Fibroblast of skin of left biceps (primary cell): Measurements from ENCODE around the gene GPR39.

Source experiments
- DNase-seq, 2 experiments: peaks; one replicate each; pipeline ENCODE4 v3.0.0-alpha.2; 2013; ENCODE audit warnings: low read depth in 2 of 2

GPR39 gene

DNA sequence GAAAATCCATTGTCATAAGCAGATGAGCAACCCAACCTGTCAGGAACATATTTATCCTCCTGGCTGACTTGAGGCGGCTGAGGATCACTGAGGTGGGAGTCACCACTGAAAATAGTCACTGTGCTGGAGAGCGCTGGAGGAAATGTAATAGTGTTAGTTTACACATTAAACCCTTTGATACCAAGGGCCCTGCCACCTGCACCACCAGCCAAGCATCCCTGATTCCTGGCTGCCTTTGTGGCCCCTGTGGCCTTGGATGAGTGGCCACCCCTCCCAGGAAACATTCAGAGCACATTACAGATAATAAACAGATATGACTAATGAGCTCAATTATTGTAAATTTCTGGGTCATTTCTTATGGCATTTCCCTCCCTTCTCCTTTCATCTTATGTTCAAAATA lies 147.5 kb downstream of the GPR39 start:
- no peak for DNase-seq

DNA sequence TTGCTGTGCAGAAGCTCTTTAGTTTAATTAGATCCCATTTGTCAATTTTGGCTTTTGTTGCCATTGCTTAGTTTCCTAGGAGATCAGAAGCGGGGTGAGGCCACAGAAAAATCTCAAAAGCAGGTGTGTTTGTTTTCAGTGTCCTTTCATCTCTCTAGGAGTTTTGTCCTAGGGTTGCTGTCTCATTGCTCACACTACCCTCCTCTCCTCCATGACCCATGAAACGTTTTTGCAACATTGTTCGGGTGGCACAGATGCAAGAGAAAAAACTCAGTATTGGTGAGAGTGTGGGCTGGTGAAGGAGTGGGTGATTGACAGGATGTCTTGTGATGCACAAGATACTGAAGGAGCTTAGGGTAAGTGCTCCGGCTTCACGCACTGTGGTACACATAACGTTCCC lies 149.8 kb downstream of the GPR39 start:
- no peak for DNase-seq

DNA sequence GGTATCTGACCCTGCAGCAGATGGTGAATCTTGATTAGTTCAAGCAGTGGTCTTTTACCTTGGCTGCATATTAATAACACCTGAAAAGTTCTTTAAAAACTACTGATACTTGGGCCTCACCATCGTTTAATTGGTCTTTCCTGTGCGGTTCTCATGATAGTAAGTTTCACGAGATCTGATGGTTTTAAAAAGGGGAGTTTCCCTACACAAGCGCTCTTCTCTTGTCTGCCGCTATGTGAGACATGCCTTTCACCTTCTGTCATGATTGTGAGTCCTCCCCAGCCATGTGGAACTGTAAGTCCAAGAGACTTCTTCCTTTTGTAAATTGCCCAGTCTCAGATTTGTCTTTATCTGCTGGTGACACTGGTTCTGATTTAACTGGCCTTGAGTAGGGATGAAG lies 151.1 kb downstream of the GPR39 start:
- no peak for DNase-seq

DNA sequence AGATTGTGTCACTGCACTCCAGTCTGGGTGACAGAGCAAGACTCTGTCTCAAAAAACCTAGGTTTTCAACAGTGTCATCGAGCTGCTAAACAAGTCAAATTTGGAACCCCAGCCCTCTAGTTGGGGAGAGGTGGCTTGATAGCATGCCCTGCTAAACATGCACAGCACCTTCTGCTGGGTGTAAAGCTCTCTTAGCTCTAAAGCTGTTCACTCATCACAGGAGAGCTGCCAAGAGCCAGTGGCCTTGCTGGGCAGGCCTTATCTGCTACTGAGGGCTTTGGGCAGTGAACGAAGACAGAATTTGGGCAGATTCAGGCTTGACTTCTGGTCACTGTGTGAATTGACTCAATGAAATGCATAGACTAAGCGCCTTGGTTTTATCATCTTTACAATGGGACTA lies 152.1 kb downstream of the GPR39 start:
- no peak for DNase-seq

DNA sequence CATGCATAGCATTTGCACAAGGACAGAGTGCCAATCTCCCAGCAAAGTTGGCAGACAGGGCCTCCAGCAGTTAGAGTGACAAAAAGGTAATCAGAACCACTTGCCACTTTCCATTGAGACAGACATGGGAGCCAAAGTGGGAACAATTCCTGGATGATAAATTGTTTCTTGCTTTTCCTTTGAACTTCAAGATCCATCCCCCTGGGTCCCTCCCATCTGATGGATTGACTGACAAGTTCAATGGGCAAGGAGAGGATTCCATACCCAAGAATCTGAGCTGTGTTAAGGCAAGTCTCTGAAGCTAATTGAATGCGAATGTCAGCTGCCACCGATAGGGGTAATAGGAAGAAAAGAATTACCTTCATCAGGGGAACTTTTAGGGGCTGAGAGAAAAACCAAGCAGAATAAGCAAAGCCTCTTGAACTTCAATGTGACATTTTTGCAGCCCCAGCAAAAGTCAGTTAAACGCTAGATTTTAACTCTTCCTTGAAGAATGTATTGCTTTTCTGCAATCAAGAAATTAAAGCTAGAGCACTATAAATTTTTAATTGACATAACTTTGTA lies 156.9 kb downstream of the GPR39 start:
- no peak for DNase-seq

DNA sequence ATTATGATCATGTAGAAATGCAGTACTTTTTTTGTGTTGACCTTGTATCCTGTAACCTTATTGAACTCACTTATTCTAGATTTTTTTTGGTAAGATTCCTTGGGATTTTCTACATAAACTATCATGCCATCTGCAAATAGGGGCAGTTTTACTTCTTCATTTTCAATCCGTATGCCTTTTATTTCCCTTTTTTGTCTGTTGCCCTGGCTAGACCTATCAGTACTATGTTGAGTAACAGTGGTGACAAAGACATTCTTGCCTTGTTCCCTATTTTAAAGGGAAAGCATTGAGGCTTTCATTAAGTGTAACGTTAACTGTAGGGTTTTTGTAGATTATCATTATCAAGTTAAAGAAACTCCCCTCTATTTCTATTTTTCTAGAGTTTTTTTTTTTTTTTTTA lies 161.1 kb downstream of the GPR39 start:
- DNase-seq = no peak

DNA sequence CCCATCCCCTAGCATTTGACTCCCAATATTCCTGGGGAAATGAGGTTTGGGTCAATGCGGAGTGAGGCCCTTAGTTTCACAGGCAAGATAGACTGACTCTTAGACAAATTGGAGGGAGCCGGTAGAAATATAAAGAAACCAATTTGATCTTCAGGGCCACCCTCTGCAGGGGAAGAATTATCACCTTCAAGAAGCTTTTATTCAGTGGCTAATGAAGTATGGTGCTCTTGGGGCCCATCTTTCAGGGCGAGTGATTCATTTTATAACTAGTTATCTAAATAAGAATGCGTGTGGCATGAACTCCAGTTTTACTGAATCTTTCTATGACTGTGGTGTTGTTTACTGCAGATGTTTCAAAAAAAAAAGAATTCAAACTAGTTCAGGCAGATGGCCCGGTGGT lies 165.0 kb downstream of the GPR39 start:
- DNase-seq = no peak

DNA sequence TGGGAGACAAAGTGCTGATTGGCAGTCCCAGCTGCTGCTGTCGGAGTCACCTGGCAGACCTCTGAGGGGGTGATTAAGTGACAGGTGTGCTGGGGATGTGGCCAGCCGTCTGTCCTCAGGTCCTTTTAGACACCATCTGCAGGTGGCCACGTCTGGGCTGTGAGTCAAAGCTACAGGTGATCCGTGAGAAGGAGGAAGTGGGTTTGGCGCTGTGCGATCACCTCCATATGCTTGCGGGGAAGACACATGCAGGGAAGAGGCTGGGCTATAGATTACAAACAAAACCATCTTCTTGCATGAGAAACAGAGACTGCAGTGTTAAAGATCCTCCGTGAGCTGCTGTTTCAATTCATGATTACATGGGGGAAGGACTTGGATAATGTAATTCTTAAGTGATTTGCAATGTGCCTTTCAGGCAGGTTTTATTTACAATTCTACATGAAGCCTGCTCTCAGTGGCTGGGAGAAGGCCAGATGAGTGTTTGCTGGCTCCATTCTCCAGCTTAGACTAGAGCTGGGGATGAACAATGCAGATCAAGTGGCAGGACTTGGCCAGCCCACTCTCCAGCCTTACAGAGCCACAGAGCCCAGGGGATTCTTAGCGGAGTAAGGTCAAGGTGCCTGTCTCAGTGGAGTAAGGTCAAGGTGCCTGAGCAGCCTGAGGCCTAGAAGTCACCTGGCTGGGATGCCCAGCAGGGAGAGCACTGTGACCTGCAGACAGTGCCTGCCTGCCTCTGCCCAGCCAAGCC lies 165.6 kb downstream of the GPR39 start:
- DNase-seq = no peak

DNA sequence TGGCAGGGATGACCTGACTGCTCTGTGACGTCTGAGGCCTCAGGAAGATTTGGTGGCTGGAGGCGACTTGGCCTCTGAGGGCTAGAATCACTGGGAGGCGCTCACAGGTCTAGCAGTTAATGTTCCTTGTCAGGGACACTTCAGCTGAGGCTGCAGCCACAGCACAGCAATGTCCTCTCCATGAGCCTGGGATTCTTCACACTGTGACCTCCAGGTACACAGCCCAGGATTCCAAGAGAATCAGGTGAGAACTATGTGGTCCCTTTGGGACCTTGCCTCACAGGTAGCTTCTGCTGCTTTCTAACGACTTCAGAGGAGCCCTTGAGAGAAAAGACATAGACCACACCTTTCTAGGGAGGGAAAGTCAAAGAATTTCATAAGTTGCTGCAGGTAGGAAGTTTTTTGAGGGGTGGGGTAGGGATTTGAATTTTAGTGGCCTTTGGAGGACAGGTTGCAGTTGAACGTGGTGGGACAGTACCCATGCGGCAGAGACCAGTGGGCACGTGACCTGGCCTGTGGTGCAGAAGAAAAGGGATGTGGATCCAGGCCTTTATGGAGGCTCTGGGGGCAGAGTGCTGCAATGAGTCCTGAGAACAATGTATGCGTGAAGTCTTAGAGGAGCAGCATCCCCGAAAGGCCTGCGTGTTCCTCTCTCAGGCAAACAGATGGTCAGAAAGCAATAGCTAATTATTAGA lies 167.2 kb downstream of the GPR39 start:
- DNase-seq = no peak

DNA sequence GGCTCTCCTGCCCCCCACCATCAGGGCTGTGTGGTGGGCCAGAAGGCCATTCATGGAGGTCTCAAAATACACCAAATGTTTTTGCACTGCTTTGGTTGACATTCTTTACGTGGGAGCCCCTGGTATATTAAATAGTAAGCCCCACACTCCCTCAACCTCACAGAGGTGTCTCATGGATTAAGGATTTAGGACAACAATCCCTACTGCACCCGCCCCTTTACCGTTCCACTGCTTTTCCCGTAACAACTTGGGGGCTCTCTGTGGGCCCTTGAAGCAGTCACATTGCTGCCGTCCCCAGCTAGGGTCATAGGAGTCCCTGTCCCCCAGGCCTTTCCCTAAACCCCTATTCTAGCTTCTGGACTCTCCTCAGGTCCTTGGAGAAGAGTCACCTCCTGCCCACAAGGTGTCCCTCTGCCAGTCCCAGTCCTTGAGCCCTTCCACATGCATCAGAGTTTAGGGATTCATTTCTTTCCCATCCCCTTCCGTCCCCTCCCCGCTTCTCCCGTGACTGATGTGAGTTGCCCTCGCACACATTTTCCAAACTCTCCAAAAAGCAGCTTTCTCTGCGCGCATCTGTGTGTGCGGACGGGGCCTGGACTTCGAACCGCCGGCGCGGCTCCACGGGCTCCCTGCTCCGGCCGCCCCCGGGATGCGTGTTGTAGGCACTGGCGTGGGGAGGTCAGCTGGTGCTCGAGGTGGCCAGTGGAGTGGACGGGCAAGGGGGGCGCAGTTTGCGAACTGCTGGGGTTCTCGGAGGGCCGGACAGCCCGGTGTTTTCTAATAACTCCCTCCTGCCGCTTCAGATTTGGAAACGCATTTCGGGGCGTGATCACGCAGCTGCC lies 168.6 kb downstream of the GPR39 start:
- DNase-seq = no peak

DNA sequence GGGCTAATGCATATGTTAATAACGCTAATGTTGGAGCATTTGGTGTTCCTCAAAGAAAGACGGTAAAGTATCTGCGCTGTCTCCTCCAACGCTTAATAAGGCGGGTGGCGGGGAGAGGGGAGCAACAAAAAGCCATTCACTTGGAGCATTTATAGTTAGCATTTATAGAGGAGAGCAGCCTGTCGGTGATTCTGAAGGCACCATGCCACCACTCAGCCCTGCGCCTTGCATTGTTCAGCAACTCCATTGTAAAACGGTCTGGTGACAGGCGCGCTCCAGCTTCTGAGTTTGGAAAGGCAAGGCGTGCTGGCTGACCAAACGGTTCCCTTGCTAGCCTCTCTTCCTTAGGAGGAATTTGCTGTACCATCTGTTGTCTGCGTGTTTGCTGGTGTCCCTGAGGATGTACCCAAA lies 169.5 kb downstream of the GPR39 start:
- no peak for DNase-seq

DNA sequence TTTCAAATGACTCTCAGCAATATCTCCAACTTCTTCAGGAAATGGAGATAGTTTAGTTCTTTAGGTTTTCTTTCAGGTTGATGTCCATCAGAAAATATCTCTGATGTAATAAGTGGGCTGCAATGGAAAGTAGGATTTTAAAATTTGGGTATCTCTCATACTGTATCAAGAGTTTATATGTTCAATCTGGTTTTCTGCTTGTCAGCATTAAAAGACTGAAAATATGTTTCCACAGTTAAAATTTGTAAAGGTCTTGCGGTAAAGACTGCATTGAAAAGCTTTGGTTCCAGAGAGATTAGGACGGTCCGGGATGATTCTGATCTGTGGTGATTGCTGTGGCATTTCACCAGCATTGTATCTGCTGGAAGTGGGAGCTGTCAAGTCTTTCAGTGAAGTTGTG lies 170.2 kb downstream of the GPR39 start:
- no peak for DNase-seq

DNA sequence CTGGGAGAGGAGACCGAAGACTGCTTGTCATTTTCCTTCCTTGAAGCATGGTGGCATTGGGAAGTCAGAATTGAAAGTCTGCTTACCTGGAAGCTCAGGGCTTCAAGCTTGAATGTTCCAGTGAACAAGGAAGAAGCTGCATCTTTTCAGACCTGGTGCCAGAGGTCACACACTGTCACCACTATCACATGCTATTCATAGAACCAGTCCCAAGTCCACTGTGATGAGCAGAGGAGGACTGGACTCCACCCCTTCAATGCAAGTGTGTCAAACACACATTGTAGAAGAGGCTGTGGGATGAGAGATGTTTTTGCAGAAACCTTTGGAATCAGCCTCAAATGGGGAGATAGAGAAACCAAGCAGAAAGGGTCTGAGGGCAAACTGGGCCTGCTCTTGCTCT lies 172.0 kb downstream of the GPR39 start:
- no peak for DNase-seq

DNA sequence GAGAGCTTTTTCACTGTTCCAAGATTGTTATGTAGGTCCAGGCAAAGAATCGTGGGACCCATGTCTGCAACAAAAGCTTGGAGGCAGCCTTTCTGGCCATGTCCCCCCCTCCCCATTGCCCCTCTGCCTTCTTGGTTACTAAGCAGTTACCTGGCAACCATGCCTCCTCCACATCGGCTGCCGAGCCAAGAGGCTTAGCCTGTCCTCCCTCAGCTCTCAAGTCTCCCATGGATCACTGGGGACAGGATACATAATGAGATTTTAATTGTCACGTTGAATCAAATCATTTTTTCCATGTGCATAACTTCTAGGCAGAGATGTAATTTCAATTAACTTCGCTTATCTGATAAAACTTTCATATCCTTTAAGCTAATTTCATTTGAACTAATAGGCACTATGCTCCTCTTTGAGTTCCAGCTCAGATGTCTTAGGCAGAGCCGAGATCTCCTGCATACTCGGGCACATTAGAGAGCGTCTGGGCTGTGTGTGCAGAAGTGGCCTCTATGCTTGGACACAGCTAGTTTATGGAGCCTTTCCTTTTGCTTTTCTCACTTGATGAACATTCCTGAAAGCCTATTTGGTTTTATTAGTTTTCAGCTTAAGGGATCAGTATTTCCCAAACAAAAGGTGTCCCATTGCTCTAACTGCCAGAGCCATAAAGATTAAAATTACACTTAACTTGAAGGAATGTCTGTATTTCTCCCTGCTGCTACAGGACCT lies 172.7 kb downstream of the GPR39 start:
- DNase-seq = no peak

DNA sequence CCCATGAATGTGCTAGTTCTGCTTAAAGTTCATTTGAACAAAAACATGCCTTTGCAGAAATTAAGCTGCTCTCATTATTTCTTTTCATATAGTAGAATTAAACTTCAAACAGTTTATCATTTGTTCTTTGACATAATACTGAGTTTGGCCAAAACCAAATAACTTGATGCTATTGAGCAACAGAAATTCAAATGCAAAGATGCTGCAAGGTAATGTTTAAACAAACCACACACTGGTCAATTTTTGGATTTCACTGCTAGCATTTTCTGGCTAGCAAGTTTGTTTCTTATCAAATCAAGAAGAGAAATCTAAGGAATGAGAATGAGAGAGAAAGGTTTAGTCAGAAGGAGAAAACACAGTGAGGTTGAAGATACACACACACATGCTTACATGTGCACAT lies 173.4 kb downstream of the GPR39 start:
- DNase-seq = no peak

DNA sequence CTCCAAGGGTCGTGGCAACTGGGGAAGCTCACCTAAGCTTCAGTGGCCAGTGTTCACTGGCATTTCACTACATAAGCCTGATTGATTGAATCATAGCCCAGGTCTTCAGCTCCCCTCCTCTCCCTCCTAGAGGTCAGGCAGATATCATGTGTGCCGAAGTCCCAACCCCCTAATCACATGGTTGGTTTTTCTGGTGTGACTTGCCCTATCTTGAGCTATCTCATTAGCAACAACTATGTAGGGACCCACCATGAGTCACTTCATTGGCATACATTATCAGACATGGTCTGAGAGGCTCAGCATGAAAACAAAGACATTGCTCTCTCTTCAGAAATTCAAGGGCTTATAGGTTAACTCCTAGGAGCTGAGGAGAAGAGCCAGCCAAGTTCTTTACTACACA lies 176.6 kb downstream of the GPR39 start:
- no peak for DNase-seq

DNA sequence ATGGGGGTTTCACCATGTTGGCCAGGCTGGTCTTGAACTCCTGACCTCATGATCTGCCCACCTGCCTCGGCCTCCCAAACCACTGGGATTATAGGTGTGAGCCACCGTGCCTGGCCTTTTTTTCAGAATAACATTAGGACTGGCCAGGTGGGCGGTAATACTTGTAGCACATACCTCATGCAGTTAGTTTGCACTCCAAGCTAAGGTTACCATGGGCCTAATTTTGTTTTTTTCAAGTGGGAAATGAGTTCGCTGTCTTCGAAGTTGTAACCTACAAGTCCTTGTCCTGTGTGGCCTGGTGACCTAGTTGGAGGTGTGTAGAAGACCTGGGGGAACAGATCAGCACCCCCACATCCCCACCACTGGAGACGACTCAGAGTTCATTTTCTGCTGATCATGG lies 178.6 kb downstream of the GPR39 start:
- DNase-seq = no peak

DNA sequence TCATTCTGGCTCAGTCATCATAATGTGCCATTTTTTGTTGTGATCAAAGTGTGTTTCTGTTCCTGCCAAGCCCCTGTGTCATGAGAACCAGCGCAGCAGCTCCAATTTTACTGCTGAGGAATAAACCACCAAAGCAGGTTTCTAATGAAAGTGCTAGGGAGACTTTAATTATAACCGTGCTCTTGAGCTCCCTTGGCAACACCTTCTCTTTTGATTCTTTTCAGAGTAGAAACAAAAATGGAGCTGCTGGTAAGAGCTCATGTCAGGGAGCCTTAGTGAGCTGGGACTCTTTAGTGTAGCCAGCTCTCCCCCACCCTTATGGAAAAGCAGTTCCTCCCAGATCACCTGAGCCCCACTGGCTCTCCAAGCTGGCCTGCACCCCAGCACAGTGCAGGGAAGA lies 179.1 kb downstream of the GPR39 start:
- DNase-seq = no peak

DNA sequence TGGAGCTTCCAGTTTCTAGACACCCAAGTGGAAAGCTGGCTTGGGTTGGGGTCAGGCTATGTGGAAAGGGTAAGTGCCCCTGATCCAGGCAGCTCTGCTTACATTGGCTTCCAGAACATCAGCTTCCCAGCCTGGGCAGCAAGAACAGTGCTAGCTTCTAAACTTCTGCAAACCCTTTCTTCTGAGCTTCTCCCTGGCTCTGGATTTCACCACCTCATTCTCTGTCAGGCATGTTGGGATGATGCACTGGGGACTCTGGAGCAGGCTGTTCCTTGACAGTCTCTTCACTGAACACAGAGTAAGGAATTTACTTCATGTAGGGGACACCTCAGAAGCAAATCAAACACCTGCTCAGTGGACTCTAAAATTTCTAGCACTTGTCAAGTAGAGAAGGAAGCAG lies 180.6 kb downstream of the GPR39 start:
- no peak for DNase-seq

DNA sequence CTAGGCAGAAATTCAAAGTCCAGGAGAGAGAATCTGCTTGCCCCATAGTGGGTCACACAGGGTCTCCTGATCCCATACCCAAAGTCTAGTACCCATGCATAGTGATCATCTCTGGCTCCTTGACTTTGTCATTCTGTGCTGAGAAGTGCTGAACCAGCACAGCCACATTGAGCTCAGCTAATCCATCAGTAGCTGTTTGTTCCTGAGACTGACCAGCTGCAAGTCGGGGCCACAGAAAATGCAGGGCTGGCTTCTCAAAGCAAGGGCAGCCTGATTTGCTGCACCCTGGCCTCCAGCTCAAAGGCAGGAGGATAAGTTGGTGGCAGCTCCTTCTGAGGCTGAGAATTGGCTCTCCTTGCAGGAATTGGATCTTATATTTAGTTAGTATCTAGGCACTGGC lies 181.2 kb downstream of the GPR39 start:
- DNase-seq = no peak

DNA sequence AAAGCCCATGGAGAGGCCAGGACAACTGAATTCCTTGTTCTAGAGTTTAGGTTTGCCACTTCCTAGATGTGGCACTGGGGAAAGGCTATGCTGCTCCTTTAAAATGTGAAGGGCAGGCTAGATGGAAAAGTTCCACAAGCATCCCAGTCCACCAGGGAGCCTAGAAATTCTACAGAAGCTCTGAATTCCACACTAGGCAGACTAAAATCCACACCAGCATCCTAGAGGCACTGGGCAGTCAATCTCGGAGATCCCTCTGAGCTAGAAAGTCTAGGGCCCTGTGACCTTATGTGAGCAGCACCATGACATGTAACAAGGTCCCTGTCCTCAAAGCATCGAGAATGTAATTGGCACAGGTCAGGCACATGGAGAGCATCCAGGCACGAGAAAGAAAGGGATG lies 181.9 kb downstream of the GPR39 start:
- no peak for DNase-seq

DNA sequence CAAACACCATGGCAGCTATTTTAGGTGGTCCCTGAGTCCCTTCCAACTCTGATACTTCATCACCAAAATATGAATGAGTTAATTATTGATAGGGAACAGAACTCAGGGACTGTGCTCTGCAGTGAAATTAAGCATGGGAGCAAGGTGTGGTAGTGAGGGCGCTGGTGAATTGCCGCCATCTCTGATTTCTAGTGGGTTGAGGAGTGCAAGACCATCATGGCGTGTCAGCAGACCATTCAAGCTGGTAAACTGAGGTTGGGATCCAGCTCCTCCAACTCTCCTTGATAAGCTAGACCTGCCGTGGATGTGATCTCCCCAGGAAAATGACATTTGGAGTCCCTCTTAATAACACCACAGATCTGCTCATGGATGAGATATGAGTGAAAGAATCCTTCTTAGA lies 183.0 kb downstream of the GPR39 start:
- no peak for DNase-seq
